Activated T-cell treated with anti-CD3 and anti-CD28 coated beads, Interleukin-2, amount 50 U/mL, for 4 hours (primary cell): ENCODE results near the gene FBXL17. TPM values are rescaled to one million over a fixed set of nuclear protein-coding genes. Genes with fewer than 3 reads are reported as not detected.

ENCODE experiments used
- ATAC-seq, 2 donors: fragments of 200-7000 bp; cut with Tn5 transposase; one replicate each; pipeline ENCODE4 v1.10.0; 2021
- DNase-seq: peaks from one replicate; pipeline ENCODE4 v3.0.0-alpha.2; 2020
- H3K27me3 Mint-ChIP-seq: one replicate; pipeline ENCODE4 v1.8.0; 2021; ENCODE audit warnings: low read depth, mixed read lengths
- H3K36me3 Mint-ChIP-seq: one replicate; pipeline ENCODE4 v1.8.0; 2022; ENCODE audit warnings: mixed read lengths; ENCODE audit not compliant: insufficient read depth
- H3K4me1 Mint-ChIP-seq: one replicate; pipeline ENCODE4 v1.8.0; 2021; ENCODE audit warnings: low read depth, mixed read lengths
- H3K4me3 Mint-ChIP-seq: one replicate; pipeline ENCODE4 v1.8.0; 2021; ENCODE audit warnings: mild to moderate bottlenecking, moderate library complexity, mixed read lengths
- H3K9me3 Mint-ChIP-seq: one replicate; pipeline ENCODE4 v1.8.0; 2021; ENCODE audit warnings: mixed read lengths
- total RNA-seq, 3 donors: library from RNA; stranded (reverse); gene quantifications; one replicate each; pipeline ENCODE4 v1.2.1, GENCODE V29; 2021

The FBXL17 gene
- total RNA-seq, 3 donors from 2014 or later: 5.9 to 6.6 (median 6.5) TPM

DNA sequence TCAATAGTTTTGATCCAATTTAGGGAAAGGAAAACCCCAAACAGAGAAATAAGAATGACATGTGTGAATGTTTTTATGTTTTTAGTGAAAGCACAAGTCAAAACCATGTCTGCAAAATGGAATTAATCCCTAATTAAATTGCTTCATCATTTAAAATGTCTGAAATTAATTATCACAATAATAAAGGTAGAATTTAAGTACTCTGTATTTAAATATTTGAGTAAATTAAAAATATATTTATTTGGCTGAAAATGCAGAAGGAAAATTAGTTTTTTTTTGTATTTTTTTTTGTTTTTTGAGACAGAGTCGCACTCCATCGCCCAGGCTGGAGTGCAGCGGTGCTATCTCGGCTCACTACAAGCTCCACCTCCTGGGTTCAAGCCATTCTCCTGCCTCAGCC is 380.7 kb downstream of the FBXL17 start:
- Mint-ChIP-seq H3K9me3 (no peaks in the 10 kb centered on the region), H3K4me1 (peaks cover 12% of the 10 kb centered on the region), H3K4me3 (no peak overlapping the region), H3K27me3 (no peaks in the 10 kb centered on the region), H3K36me3 (peaks cover 12% of the 10 kb centered on the region)
- DNase-seq (no peak), ATAC-seq (no peak)

DNA sequence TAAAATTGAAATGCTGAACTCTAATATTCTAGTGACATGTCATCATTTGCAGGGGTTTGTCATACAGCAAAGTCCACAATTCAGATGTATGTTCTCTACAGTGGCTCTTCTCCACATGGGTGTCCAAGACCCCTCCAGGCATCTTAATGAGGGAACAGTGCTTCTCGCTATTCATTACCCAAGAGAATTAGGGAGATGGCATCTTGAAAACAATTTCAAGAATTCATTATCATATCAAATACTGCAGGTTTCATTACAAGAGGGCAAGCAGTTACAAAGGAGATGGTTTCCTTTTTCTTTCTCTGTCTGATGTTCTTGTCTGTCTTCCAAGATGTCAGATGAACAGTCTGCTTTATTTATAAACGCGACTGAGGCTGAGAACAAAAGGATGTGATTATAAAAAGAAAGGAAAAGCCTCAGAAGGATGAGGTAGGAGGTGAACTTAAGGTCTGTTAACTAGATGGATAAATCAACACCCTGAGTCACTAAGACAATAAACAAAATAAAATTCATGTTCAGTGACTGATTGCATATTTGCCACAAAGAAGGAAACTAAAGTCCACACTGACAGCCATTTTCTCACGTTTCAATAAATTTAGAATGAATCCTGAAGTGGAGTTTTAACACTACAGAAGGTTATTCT is 384.4 kb downstream of the FBXL17 start:
- no peaks in the 10 kb centered on the region for H3K27me3 Mint-ChIP-seq
- no peak for ATAC-seq

DNA sequence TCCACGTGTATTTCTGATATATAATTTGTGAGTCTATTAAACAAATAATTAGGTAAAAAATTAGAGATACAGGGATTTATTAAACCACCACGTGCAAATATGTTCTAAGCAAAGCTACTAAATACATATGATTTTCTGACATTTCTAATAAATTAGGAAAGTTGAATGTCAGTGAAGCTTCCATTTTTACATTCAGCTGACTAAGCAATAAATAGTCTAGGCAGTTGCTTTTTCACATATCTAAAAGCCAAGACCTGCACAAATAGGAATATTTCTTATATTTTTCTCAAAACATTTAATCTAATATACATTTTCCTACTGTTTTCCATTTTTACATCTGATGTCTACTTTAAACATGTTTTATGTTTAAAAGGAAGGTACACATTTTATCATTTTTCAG is 388.6 kb downstream of the FBXL17 start:
- Mint-ChIP-seq H3K27me3 (no peaks in the 10 kb centered on the region), H3K36me3 (peaks cover 11% of the 10 kb centered on the region), H3K4me3 (no peak overlapping the region), H3K4me1 (peaks cover 3% of the 10 kb centered on the region), H3K9me3 (no peaks in the 10 kb centered on the region)
- DNase-seq: no peak
- ATAC-seq: no peak

More for the DNA sequence above, 384.4 kb downstream of the FBXL17 start:
- Mint-ChIP-seq H3K4me1 (peaks cover under 1% of the 10 kb centered on the region), H3K36me3 (peaks cover 12% of the 10 kb centered on the region), H3K4me3 (no peak overlapping the region), H3K9me3 (no peaks in the 10 kb centered on the region)
- DNase-seq: no peak

DNA sequence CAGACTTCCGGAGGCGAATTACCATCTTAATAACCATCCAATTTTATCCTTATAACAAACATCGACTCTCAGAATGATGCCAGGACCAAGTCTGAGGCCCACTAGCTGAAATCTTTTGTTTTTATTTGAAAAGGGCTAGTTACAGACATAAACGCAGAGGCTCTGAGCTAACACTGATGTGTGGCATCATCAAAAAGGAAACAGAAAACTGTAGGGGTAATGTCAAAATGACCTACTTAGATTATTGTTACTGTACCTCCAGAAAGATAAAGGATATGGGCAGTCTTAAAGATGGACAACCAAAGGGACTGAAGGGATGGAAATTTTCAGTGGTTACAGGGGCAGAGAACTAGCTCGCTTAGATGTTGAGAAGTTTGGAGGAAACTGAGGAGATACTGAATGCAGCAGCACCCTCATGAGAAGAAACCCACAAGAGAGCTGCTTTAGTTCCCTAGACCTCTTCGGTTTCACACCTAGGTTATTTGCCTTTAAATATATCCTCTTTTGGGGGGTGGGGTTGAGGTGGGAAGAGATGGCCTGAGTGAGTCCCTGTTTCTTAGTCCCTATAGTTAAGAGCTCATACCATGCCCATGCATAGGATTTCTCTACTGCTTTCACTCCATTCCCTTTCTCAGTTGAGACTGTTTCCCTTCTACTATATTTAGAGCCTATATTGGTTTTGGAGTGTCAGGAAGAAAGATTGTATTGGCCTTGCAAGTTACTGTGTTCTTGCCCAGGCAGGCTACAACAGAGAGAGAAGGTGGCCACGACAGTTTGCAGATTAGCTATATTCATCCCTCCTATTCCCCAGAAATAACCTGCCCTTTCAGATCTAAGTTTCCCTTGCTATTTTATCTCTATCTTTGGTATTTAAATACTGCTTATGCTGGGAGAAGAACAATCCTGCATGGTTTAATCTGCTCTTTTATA is 390.8 kb downstream of the FBXL17 start:
- Mint-ChIP-seq H3K36me3 (peaks cover 3% of the 10 kb centered on the region), H3K4me1 (peaks cover 3% of the 10 kb centered on the region), H3K4me3 (no peak overlapping the region), H3K9me3 (no peaks in the 10 kb centered on the region), H3K27me3 (no peaks in the 10 kb centered on the region)
- DNase-seq (no peak), ATAC-seq (no peak)

DNA sequence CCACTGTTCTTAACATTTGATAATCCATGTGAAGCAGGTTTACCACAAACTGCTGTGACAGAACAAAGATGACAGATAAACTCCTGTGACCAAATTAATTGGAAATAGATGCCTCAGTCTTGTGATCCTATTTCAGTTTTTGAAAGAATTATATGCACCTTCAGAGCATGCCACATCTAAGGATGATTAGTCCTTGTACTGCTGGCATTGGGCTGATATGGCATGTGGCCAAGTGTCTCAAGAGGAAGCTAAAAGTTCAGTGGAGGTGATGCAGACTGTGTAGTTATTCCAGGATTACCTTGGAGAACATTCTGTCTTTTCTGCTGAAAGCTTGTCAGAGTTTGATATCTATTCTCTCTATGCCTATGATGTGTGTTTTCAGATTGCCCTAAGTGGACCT is 396.8 kb downstream of the FBXL17 start:
- Mint-ChIP-seq H3K4me1 (peaks cover 15% of the 10 kb centered on the region), H3K9me3 (no peaks in the 10 kb centered on the region), H3K36me3 (peaks cover 5% of the 10 kb centered on the region), H3K27me3 (no peaks in the 10 kb centered on the region), H3K4me3 (no peak overlapping the region)
- DNase-seq: no peak
- ATAC-seq: no peak

DNA sequence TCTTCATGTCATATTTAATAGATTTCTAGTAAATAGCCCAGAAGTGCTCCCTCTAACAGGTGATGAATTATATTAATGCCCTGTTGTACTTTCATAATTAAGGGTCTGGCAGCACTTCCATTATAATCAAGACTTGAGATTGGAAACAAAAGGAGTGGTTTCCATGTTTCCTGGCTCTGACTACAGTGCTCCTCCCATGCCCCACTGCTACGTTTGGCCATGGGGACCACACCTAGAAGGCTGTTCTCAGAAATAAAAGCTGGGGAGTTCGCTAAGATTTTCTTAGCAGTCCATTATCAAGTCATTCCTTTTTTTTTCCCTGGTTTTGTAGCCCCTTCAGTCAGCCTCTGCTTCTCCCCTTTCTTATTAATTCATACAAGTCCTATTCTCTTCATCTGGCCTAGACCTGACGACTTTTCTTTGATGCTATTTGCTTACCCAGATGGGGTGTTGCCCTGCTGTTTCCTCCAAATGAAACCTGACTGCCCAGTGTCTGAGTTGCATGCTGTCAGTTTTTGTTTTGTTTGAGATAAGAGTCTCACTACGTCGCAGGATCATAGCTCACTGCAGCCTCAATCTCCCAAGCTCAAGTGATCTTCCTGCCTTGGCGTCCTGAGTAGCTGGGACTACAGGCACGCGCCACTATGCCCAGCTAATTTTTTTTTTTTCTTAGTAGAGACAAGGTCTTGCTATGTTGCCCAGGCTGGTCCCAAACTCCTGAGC is 399.0 kb downstream of the FBXL17 start:
- Mint-ChIP-seq H3K4me3 (no peak overlapping the region), H3K27me3 (no peaks in the 10 kb centered on the region), H3K36me3 (peaks cover 2% of the 10 kb centered on the region), H3K4me1 (peaks cover 17% of the 10 kb centered on the region), H3K9me3 (no peaks in the 10 kb centered on the region)
- ATAC-seq (no peak), DNase-seq (no peak)

DNA sequence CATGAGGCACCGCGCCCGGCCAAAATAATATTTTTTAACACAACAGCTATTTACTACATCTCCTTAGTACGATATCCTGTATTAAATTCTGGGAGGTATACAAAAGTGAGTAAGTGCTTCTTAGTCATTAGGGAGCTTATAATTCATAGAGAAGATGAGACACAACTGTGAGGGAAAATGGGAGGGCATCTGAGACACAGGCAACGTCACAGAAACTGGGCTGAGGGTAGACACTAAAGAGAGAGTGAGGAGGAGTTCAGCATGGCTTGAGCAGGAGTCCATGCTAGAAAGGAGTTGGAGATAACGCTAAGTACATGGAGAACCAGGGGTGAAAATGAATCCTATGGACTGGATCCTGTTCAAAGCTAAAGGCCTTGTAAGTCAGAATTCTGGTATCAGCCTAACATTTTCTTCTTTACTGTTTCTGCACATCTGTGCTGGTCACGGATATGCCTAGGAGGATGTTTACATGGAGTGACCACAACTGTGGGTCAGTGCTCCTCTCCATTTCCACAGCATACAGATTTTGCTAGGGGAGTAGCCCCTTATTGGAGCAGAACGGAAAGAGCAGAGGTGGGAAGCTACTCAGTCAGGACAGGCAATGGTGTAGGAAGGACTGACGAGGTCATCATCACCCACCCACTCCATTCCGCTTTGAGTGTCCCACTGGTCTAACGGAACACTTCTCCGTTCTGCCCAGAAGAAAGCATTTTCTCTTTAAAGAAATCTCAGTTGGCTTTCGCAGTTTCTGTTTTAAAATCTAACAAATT is 400.8 kb downstream of the FBXL17 start:
- H3K4me1 Mint-ChIP-seq: peaks cover 17% of the 10 kb centered on the region
- no peaks in the 10 kb centered on the region for H3K27me3 Mint-ChIP-seq
- H3K36me3 Mint-ChIP-seq: peaks cover 4% of the 10 kb centered on the region
- no peak for DNase-seq
- peak in 1 of 2 donors; percentile 50 for ATAC-seq
- H3K4me3 Mint-ChIP-seq: peak overlapping the region; percentile 2
- no peaks in the 10 kb centered on the region for H3K9me3 Mint-ChIP-seq

DNA sequence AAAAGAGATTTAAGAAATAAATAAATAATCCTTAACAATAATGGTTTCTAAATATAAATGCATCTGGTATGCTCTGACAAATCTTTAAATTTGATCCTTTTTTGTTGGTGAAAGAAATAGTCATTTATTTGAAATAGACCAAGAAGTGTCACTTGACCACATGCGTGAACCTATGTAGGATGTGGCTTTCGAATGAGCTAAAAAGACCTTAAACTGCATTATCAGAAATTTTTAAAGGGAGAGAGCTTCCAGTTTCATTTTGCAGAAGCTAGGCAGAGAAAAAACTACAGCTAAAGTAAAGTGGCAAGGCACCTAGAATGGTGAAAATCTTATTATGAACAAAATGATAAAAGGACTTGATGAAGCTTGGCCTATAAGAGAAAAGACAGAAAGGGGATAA is 402.0 kb downstream of the FBXL17 start:
- Mint-ChIP-seq H3K9me3 (no peaks in the 10 kb centered on the region), H3K4me3 (no peak overlapping the region), H3K36me3 (peaks cover 4% of the 10 kb centered on the region), H3K4me1 (peaks cover 13% of the 10 kb centered on the region), H3K27me3 (no peaks in the 10 kb centered on the region)
- ATAC-seq (no peak), DNase-seq (no peak)

DNA sequence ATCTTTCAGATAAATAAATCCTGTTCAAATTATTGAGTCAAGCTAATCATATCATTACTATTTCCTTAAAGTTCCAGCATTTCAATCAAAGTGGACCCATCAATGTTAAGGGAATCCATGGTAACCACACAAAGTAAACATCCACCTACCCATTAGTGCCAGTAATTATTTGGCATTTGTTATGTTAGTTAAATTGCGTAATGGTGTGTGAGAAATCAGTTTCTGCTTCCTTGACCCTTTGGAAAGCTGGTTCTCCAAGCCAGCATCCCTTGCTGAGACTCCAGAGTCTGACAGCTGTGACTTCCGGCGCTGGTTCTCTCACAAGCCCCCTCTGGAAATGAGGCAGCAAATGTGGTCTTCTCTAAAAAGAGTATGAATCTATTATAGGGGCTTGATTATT is 402.6 kb downstream of the FBXL17 start:
- ATAC-seq (no peak), DNase-seq (no peak)
- H3K4me3 Mint-ChIP-seq: no peak overlapping the region
- H3K27me3 Mint-ChIP-seq: no peaks in the 10 kb centered on the region
- peaks cover 13% of the 10 kb centered on the region for H3K4me1 Mint-ChIP-seq
- peaks cover 4% of the 10 kb centered on the region for H3K36me3 Mint-ChIP-seq
- no peaks in the 10 kb centered on the region for H3K9me3 Mint-ChIP-seq

DNA sequence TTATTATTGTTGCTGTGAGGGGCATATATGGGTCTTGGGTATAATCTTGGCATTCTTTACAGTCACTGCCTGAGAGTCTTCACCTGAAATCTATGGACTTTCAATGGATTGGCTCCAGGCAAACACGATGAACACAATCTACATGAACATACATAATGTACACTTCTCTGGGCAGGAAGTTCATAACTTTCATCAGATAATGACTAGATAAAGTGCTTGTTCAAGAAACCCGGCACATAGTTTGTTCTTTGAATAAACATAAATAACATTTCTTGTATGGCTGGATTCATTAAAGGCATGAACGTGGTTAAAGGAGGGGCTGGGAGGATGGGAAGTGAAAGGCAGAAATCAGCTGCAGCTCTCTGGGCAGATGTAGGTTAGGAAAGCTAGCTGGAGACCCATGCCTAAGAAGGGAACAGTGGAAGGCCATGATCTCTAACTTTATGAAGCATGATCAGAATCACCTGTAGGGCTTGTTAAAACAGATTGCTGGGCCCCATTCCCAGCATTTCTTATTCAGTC is 404.3 kb downstream of the FBXL17 start:
- H3K27me3 Mint-ChIP-seq: no peaks in the 10 kb centered on the region
- H3K9me3 Mint-ChIP-seq: no peaks in the 10 kb centered on the region
- H3K4me1 Mint-ChIP-seq: peaks cover 10% of the 10 kb centered on the region
- DNase-seq (no peak), ATAC-seq (no peak)
- H3K36me3 Mint-ChIP-seq: peaks cover 2% of the 10 kb centered on the region
- H3K4me3 Mint-ChIP-seq: no peak overlapping the region

DNA sequence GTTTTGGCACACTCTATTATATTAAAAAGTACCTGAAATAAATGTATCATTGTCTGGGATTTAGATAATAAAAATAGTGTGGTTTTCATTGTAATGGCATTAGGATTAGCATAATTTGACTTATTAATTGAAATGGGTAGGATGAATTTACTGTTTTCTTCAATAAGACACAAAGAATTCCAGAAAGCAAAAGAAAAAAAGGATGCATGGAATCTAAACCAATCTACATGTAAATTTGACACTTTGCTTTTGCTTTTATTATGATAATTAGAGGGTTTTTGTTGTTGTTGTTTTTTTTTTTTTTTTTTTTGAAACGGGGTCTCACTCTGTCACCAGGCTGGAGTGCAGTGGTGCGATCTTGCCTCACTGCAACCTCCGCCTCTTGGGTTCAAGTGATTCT is 406.3 kb downstream of the FBXL17 start:
- no peak overlapping the region for H3K4me3 Mint-ChIP-seq
- H3K4me1 Mint-ChIP-seq: peaks cover 2% of the 10 kb centered on the region
- DNase-seq (no peak), ATAC-seq (no peak)
- no peaks in the 10 kb centered on the region for H3K27me3 Mint-ChIP-seq
- H3K9me3 Mint-ChIP-seq: no peaks in the 10 kb centered on the region
- peaks cover 14% of the 10 kb centered on the region for H3K36me3 Mint-ChIP-seq

DNA sequence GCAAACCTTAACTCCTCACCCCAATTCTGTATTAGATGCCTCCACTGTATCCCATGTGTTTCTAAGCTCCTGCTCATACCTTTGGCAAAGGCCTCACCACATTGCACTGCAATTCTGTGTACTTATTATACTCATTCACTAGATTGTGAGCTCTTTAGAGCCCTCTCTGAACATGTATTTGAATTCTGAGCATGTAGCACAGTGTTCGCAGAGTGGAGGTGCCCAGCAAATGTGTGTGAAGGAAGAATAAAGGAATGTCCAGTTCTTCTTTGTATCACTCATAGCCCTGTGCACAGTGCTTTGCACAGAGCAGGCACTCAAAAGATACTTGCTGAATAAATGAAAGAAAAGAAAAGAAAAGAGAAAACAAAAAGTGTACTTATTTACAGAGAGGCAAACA is 410.1 kb downstream of the FBXL17 start:
- no peak overlapping the region for H3K4me3 Mint-ChIP-seq
- H3K4me1 Mint-ChIP-seq: no peaks in the 10 kb centered on the region
- DNase-seq: no peak
- no peak for ATAC-seq
- no peaks in the 10 kb centered on the region for H3K9me3 Mint-ChIP-seq
- peaks cover 13% of the 10 kb centered on the region for H3K36me3 Mint-ChIP-seq
- no peaks in the 10 kb centered on the region for H3K27me3 Mint-ChIP-seq

DNA sequence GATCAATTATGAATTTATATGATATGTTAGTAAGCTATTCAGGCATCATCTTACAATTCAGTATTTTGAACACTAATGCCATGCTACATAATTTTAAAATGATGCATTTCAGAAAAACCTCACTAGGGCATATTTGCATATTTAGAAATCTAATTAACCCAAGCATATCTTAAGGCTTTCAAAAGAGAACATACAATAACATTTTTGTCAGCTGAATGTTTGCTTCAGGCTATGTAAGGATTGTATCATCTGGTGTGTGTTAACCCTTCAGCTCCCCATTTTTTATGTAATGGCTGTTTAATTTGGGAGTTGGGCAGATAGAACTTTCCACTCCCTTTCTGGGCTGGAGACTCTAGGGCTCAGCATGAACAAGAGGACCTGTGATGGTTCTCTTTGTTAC is 412.1 kb downstream of the FBXL17 start:
- no peak for ATAC-seq
- H3K27me3 Mint-ChIP-seq: no peaks in the 10 kb centered on the region
- H3K4me1 Mint-ChIP-seq: no peaks in the 10 kb centered on the region
- H3K4me3 Mint-ChIP-seq: no peak overlapping the region
- DNase-seq: no peak
- peaks cover 13% of the 10 kb centered on the region for H3K36me3 Mint-ChIP-seq
- H3K9me3 Mint-ChIP-seq: no peaks in the 10 kb centered on the region

DNA sequence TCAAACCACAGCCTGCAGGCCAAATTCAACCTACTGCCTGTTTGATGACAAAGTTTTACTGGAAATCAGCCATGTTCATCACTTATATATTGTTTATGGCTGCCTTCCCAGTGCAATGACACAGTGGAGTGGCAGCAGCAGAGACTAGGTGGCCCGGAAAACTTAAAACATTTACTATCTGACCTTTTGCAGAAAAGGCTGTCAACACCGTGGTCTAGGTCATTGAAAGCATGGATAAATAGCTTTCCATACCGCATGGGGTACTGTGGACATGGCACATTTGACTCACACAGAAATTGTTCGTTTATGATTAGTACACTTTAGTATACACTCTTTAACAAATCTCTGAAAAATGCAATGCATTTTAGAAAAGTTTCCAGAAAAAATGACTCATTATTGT is 412.9 kb downstream of the FBXL17 start:
- ATAC-seq: no peak
- H3K9me3 Mint-ChIP-seq: no peaks in the 10 kb centered on the region
- no peaks in the 10 kb centered on the region for H3K4me1 Mint-ChIP-seq

More for the DNA sequence above, 412.9 kb downstream of the FBXL17 start:
- Mint-ChIP-seq H3K36me3 (peaks cover 13% of the 10 kb centered on the region), H3K27me3 (no peaks in the 10 kb centered on the region), H3K4me3 (no peak overlapping the region)
- DNase-seq: no peak
